GM21825 (cell line): ENCODE data around the gene PGM1.
A peak's percentile ranks its signal among the peaks of the same experiment; 100 is the strongest.
"Not testable (repeated sequence)": the region's sequence is repeated elsewhere in the genome, so short reads cannot be mapped to it uniquely, and the experiment has no call there.

Source experiments
- ATAC-seq: cut with Tn5 transposase; IDR thresholded peaks from one replicate; pipeline ENCODE4 v1.9.1; 2021; ENCODE audit warnings: mild to moderate bottlenecking, moderate library complexity; ENCODE audit not compliant: unreplicated experiment

Gene PGM1

GRCh38 chr1:63593303-63593885, at the start of gene PGM1:
PGM1 (plus strand) TSS chr1:63593411; CDS start chr1:63593489, 78 bp downstream.
- peak; percentile 81 for ATAC-seq

GRCh38 chr1:63545780-63546179, 47.4 kb upstream of the PGM1 start:
- ATAC-seq: no peak

GRCh38 chr1:63547621-63548294, 45.5 kb upstream of the PGM1 start:
- ATAC-seq: no peak

- ATAC-seq: no peak
These were observed 44.9 kb upstream of the PGM1 start for GRCh38 chr1:63548303-63548702.

- no peak for ATAC-seq
These were observed 44.3 kb upstream of the PGM1 start for GRCh38 chr1:63548877-63549276.

- ATAC-seq: no peak
These were observed 37.7 kb upstream of the PGM1 start for GRCh38 chr1:63555480-63555879.

- no peak for ATAC-seq
These were observed 35.7 kb upstream of the PGM1 start for GRCh38 chr1:63557365-63557987.

GRCh38 chr1:63559357-63559756, 33.9 kb upstream of the PGM1 start:
- ATAC-seq: no peak

- ATAC-seq: no peak
These were observed 29.5 kb upstream of the PGM1 start for GRCh38 chr1:63563745-63564144.

- ATAC-seq: no peak
These were observed 24.1 kb upstream of the PGM1 start for GRCh38 chr1:63569068-63569467.

- no peak for ATAC-seq
These were observed 23.4 kb upstream of the PGM1 start for GRCh38 chr1:63569640-63570316.

- ATAC-seq: not testable (repeated sequence)
These were observed 20.5 kb upstream of the PGM1 start for GRCh38 chr1:63572686-63573085.

GRCh38 chr1:63574203-63574796, 18.9 kb upstream of the PGM1 start:
- ATAC-seq: not testable (repeated sequence)

- ATAC-seq: no peak
These were observed 17.8 kb upstream of the PGM1 start for GRCh38 chr1:63575340-63575826.

GRCh38 chr1:63586326-63586725, 6.9 kb upstream of the PGM1 start:
- ATAC-seq: not testable (repeated sequence)

GRCh38 chr1:63590166-63590560, 3.0 kb upstream of the PGM1 start:
- ATAC-seq: no peak

- ATAC-seq: no peak
These were observed 492 bp upstream of the PGM1 start for GRCh38 chr1:63592536-63593302.

GRCh38 chr1:63593886-63594605, 835 bp downstream of the PGM1 start:
- ATAC-seq: peak; percentile 37

- no peak for ATAC-seq
These were observed 2.2 kb downstream of the PGM1 start for GRCh38 chr1:63595435-63595834.

GRCh38 chr1:63599799-63600198, 6.6 kb downstream of the PGM1 start:
- no peak for ATAC-seq
